K562 (cell line): ENCODE results near the gene CLIC1. TPM values are rescaled to one million over a fixed set of nuclear protein-coding genes. Genes with fewer than 3 reads are reported as not detected.

Experiments
- CCNT2 ChIP-seq: IDR thresholded peaks from 2 replicates; pipeline ENCODE4 v1.6.1; 2011; ENCODE audit warnings: borderline replicate concordance, low read depth, mild to moderate bottlenecking, moderate library complexity, mixed read lengths, low read length; ENCODE audit not compliant: insufficient read length; ENCODE audit errors: extremely low read depth
- CHD4 ChIP-seq: fragments of 200-600 bp; sonication (generic); IDR thresholded peaks from 3 replicates; pipeline ENCODE4 v1.6.1; 2012; ENCODE audit warnings: low read depth, mild to moderate bottlenecking, mixed read lengths, low read length, inconsistent platforms; ENCODE audit not compliant: insufficient read depth, insufficient replicate concordance, poor library complexity, severe bottlenecking
- ERF ChIP-seq: fragments of 450-650 bp; formaldehyde crosslinking; IDR thresholded peaks from 2 replicates; pipeline ENCODE4 v1.4.0; 2020; ENCODE audit warnings: mild to moderate bottlenecking, mixed read lengths
- GABPA ChIP-seq: fragments of 200-800 bp; sonication (Bioruptor generic); conservative IDR thresholded peaks from 2 replicates; pipeline ENCODE4 v1.6.1; 2016; ENCODE audit warnings: low read depth, missing genetic modification characterization, missing compliant biosample characterization
- HMG20A ChIP-seq: fragments of 450-650 bp; formaldehyde crosslinking; conservative IDR thresholded peaks from 2 replicates; pipeline ENCODE4 v1.4.0; 2020; ENCODE audit warnings: mild to moderate bottlenecking, mixed read lengths
- HNRNPH1 ChIP-seq: fragments of 200-400 bp; formaldehyde crosslinking; optimal IDR thresholded peaks from 2 replicates; pipeline ENCODE3; 2017; ENCODE audit warnings: low read depth, mild to moderate bottlenecking, low read length, moderate library complexity
- ILF3 ChIP-seq: fragments of 450-650 bp; IDR thresholded peaks from 2 replicates; pipeline ENCODE4 v1.6.1; 2018; ENCODE audit warnings: antibody characterized with exemption, mild to moderate bottlenecking, moderate library complexity, borderline replicate concordance
- JUN ChIP-seq, 2 experiments: sonication (generic) in 1 of 2; formaldehyde crosslinking in 1 of 2; IDR thresholded peaks; 2 replicates each; pipeline versions ENCODE4 v1.6.1 to v1.8.0; 2012 to 2022; ENCODE audit warnings: borderline replicate concordance in 2 of 2, mild to moderate bottlenecking in 2 of 2, improper control_type of control experiment in 1 of 2, low read depth in 1 of 2, low read length in 1 of 2, missing genetic modification reagents in 1 of 2
- KDM1A ChIP-seq, 2 experiments: fragments of 450-650 bp; IDR thresholded peaks; 2 replicates each; pipeline ENCODE4 v1.6.1; 2016; ENCODE audit warnings: mild to moderate bottlenecking in 2 of 2
- NFIX ChIP-seq: fragments of 250-450 bp; sonication (Bioruptor Pico); IDR thresholded peaks from 2 replicates; pipeline ENCODE4 v1.4.0; 2020; ENCODE audit warnings: low read depth, mild to moderate bottlenecking, moderate library complexity
- RBBP5 ChIP-seq: fragments of 200-600 bp; sonication (generic); IDR thresholded peaks from 2 replicates; pipeline ENCODE4 v1.6.1; 2012; ENCODE audit warnings: borderline replicate concordance, mild to moderate bottlenecking, low read length, control low read depth, inconsistent platforms; ENCODE audit not compliant: insufficient read depth, poor library complexity, severe bottlenecking
- SMAD2 ChIP-seq: fragments of 150-350 bp; IDR thresholded peaks from 2 replicates; pipeline ENCODE4 v1.6.1; 2014; ENCODE audit warnings: low read depth, mild to moderate bottlenecking, low read length
- ZEB2 ChIP-seq: fragments of 450-650 bp; IDR thresholded peaks from 2 replicates; pipeline ENCODE4 v1.6.1; 2016
- ZNF165 ChIP-seq: fragments of 250-450 bp; sonication (Bioruptor Pico); IDR thresholded peaks from 2 replicates; pipeline ENCODE4 v1.4.0; 2020; ENCODE audit warnings: borderline replicate concordance
- ZNF224 ChIP-seq: sonication (generic); formaldehyde crosslinking; IDR thresholded peaks from 2 replicates; pipeline ENCODE4 v1.8.0; 2022; ENCODE audit warnings: mild to moderate bottlenecking, missing genetic modification reagents
- ZSCAN29 ChIP-seq: fragments of 450-650 bp; IDR thresholded peaks from 2 replicates; pipeline ENCODE4 v1.6.1; 2017
- polyA plus RNA-seq, 8 experiments: library from polyadenylated mRNA; depleted of rRNA in 4 of 8; stranded (reverse) in 5 of 8; unstranded in 3 of 8; fragments of >200 nt; fragmentation: Nextera tagmentation in 2 of 8; fragmentation: Illumina TruSeq in 1 of 8; extraction: Ambion mirVana in 2 of 8; extraction: Trizol in 1 of 8; gene quantifications; 2 replicates each; pipeline versions ENCODE4 v1.2.1 to v1.2.3, GENCODE V29; 2011 to 2014; ENCODE audit warnings: inconsistent platforms in 1 of 8, missing spikeins in 1 of 8
- total RNA-seq, 7 experiments: library from RNA; depleted of rRNA in 6 of 7; stranded (reverse); fragments of >200 nt in 6 of 7; fragmentation: Illumina TruSeq in 2 of 7; extraction: Trizol in 2 of 7; gene quantifications; 2 replicates each; pipeline versions ENCODE4 v1.2.1 to v1.2.3, GENCODE V29; 2011 to 2021; ENCODE audit warnings: low replicate concordance in 1 of 7
- TF ChIP-seq, protein P1 (sequence below), 2 experiments: fragments of 450-650 bp; IDR thresholded peaks; 2 replicates each; pipeline ENCODE4 v1.6.1; 2018; ENCODE audit warnings: mild to moderate bottlenecking in 2 of 2, low read depth in 1 of 2; ENCODE audit not compliant: partially characterized antibody in 2 of 2
- TF ChIP-seq, protein P2 (sequence below), 2 experiments: IDR thresholded peaks; 2 replicates each; pipeline ENCODE4 v1.6.1; 2011; ENCODE audit warnings: borderline replicate concordance in 1 of 2, control low read depth in 1 of 2, low read depth in 1 of 2, low read length in 1 of 2, mild to moderate bottlenecking in 1 of 2, mixed read lengths in 1 of 2, moderate library complexity in 1 of 2; ENCODE audit not compliant: insufficient read depth in 1 of 2, insufficient read length in 1 of 2, poor library complexity in 1 of 2, severe bottlenecking in 1 of 2; ENCODE audit errors: extremely low read depth in 1 of 2
- TF ChIP-seq, protein P3 (sequence below): fragments of 200-400 bp; formaldehyde crosslinking; IDR thresholded peaks from 2 replicates; pipeline ENCODE4 v1.6.1; 2017; ENCODE audit warnings: mild to moderate bottlenecking, low read depth, low read length, moderate library complexity

Gene CLIC1
- total and polyA plus RNA-seq, 9 of the 15 experiments (the other 6 are each of a cell fraction or from before 2014, with no cell fraction given), result 1,267 to 2,419 (median 1,808) TPM

DNA sequence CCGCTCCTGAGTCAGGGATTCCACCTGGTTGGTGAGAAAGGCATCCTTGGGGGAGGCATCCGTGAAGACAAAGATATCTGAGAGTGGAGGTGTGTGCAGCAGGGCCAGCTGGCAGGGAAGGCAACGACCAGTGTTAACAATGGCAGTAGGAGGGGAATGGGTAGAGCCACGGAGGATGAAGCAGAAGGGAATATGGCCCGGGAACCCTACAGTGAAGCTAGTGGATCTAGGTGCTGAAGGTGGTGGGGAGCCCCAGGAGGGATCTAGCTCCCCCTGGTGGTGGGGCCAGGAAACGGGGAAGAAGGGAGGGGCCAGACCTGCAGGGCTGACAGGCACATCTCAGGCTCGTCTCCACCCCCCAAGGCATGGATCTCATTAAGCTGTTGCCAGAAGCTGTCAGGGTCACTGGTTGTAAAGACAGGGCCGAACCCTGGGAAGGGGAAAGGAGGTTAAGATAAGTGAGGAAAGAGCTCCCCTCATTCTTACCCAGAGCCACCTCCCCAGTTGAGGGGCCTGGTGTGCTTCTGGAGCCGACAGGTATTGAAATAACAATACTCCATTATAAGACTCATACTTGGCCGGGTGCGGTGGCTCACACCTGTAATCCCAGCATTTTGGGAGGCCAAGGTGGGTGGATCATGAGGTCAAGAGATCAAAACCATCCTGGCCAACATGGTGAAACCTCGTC lies 33.5 kb upstream of the CLIC1 start (continued):
- TF ChIP-seq CHD4 (no peak), KDM1A (IDR thresholded peaks at IDR 0.05) (no peak), RBBP5 (no peak), ZSCAN29 (no peak), ILF3 (no peak), ZNF224 (CRISPR knock-in tag) (peak; percentile 72; the same call in 1 of the 2 replicates), NFIX (CRISPR knock-in tag) (no peak), ERF (CRISPR knock-in tag) (0 out of 2 replicates have a peak, but pooled peaks have one; percentile 8), SMAD2 (no peak), ZNF165 (no peak), GABPA (tag) (no peak), HNRNPH1 (no peak), HMG20A (no peak), ZEB2 (peak; percentile 67; the same call in 1 of the 2 replicates), JUN (IDR thresholded peaks at IDR 0.05; ENCODE audit: borderline replicate concordance, low read depth, low read length) (peak; percentile 89), JUN (CRISPR knock-in tag; IDR thresholded peaks at IDR 0.05; ENCODE audit: borderline replicate concordance) (0 out of 2 replicates have a peak, but pooled peaks have one; percentile 47), CCNT2 (peak; percentile 22)
- TF ChIP-seq, protein P1, sequence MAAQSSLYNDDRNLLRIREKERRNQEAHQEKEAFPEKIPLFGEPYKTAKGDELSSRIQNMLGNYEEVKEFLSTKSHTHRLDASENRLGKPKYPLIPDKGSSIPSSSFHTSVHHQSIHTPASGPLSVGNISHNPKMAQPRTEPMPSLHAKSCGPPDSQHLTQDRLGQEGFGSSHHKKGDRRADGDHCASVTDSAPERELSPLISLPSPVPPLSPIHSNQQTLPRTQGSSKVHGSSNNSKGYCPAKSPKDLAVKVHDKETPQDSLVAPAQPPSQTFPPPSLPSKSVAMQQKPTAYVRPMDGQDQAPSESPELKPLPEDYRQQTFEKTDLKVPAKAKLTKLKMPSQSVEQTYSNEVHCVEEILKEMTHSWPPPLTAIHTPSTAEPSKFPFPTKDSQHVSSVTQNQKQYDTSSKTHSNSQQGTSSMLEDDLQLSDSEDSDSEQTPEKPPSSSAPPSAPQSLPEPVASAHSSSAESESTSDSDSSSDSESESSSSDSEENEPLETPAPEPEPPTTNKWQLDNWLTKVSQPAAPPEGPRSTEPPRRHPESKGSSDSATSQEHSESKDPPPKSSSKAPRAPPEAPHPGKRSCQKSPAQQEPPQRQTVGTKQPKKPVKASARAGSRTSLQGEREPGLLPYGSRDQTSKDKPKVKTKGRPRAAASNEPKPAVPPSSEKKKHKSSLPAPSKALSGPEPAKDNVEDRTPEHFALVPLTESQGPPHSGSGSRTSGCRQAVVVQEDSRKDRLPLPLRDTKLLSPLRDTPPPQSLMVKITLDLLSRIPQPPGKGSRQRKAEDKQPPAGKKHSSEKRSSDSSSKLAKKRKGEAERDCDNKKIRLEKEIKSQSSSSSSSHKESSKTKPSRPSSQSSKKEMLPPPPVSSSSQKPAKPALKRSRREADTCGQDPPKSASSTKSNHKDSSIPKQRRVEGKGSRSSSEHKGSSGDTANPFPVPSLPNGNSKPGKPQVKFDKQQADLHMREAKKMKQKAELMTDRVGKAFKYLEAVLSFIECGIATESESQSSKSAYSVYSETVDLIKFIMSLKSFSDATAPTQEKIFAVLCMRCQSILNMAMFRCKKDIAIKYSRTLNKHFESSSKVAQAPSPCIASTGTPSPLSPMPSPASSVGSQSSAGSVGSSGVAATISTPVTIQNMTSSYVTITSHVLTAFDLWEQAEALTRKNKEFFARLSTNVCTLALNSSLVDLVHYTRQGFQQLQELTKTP (IDR thresholded peaks at IDR 0.05; ENCODE audit: low read depth in 1 of 2, partially characterized antibody in 2 of 2), result peak in 1 of 2 experiments; percentile 58
- TF ChIP-seq, protein P2, sequence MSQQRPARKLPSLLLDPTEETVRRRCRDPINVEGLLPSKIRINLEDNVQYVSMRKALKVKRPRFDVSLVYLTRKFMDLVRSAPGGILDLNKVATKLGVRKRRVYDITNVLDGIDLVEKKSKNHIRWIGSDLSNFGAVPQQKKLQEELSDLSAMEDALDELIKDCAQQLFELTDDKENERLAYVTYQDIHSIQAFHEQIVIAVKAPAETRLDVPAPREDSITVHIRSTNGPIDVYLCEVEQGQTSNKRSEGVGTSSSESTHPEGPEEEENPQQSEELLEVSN (IDR thresholded peaks at IDR 0.05; ENCODE audit: borderline replicate concordance in 1 of 2, extremely low read depth in 1 of 2, insufficient read depth in 1 of 2, insufficient read length in 1 of 2, low read depth in 1 of 2, low read length in 1 of 2, poor library complexity in 1 of 2, severe bottlenecking in 1 of 2), result peak in 1 of 2 experiments; percentile 32
- TF ChIP-seq, protein P3, sequence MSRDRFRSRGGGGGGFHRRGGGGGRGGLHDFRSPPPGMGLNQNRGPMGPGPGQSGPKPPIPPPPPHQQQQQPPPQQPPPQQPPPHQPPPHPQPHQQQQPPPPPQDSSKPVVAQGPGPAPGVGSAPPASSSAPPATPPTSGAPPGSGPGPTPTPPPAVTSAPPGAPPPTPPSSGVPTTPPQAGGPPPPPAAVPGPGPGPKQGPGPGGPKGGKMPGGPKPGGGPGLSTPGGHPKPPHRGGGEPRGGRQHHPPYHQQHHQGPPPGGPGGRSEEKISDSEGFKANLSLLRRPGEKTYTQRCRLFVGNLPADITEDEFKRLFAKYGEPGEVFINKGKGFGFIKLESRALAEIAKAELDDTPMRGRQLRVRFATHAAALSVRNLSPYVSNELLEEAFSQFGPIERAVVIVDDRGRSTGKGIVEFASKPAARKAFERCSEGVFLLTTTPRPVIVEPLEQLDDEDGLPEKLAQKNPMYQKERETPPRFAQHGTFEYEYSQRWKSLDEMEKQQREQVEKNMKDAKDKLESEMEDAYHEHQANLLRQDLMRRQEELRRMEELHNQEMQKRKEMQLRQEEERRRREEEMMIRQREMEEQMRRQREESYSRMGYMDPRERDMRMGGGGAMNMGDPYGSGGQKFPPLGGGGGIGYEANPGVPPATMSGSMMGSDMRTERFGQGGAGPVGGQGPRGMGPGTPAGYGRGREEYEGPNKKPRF, result no peak
